HL-60 (cell line): Measurements from ENCODE around the gene ADH6.

Experiments used
- DNase-seq, 2 experiments: peaks; one replicate each; pipeline ENCODE4 v3.0.0-alpha.2; 2010 to 2020; ENCODE audit warnings: low read depth in 1 of 2, low spot score in 1 of 2
- H3K27ac ChIP-seq: fragments of 250-450 bp; sonication (Bioruptor Pico); replicated peaks from 2 replicates; pipeline ENCODE4 v1.5.1; 2020; ENCODE audit warnings: mild to moderate bottlenecking, moderate library complexity
- H3K27me3 ChIP-seq: fragments of 250-450 bp; sonication (Bioruptor Pico); 2 replicates; pipeline ENCODE4 v1.5.1; 2021; ENCODE audit warnings: mild to moderate bottlenecking, moderate library complexity; ENCODE audit not compliant: insufficient read depth, poor library complexity, severe bottlenecking
- H3K4me3 ChIP-seq: replicated peaks from 2 replicates; pipeline ENCODE4 v1.5.1; 2011; ENCODE audit warnings: mild to moderate bottlenecking, control low read depth, low read length; ENCODE audit not compliant: insufficient read depth
- CTCF ChIP-seq: IDR thresholded peaks from one replicate; pipeline ENCODE4 v1.5.1; 2011; ENCODE audit warnings: low read length, control low read depth, inconsistent platforms; ENCODE audit not compliant: insufficient read depth
- GABPA ChIP-seq: IDR thresholded peaks from 2 replicates; pipeline ENCODE4 v1.6.1; 2012; ENCODE audit warnings: low read depth
- POLR2AphosphoS5 ChIP-seq: IDR thresholded peaks from 2 replicates; pipeline ENCODE4 v1.6.1; 2012; ENCODE audit warnings: low read depth
- REST ChIP-seq: IDR thresholded peaks from 2 replicates; pipeline ENCODE4 v1.6.1; 2012; ENCODE audit warnings: low read depth; ENCODE audit not compliant: insufficient replicate concordance
- SPI1 ChIP-seq: IDR thresholded peaks from 2 replicates; pipeline ENCODE4 v1.6.1; 2012; ENCODE audit warnings: low read depth, mild to moderate bottlenecking, borderline replicate concordance

Gene ADH6

GRCh38 chr4:99161373-99162099 is 57.5 kb downstream of the ADH6 start:
- no peak overlapping the region for H3K4me3 ChIP-seq
- no peak for DNase-seq
- H3K27ac ChIP-seq, result no peak overlapping the region
- H3K27me3 ChIP-seq, result no peaks in the 10 kb centered on the region
- no peak for TF ChIP-seq POLR2AphosphoS5
- no peak for TF ChIP-seq REST
- no peak for TF ChIP-seq CTCF
- no peak for TF ChIP-seq GABPA
- no peak for TF ChIP-seq SPI1

- DNase-seq, result no peak
- no peak overlapping the region for H3K27ac ChIP-seq
- TF ChIP-seq GABPA, result no peak
- no peak for TF ChIP-seq REST
- TF ChIP-seq POLR2AphosphoS5, result no peak
- H3K27me3 ChIP-seq, result no peaks in the 10 kb centered on the region
- no peak overlapping the region for H3K4me3 ChIP-seq
Measured at GRCh38 chr4:99159699-99160098, 59.3 kb downstream of the ADH6 start.

GRCh38 chr4:99157478-99157935 is 61.5 kb downstream of the ADH6 start:
- Histone ChIP-seq H3K27ac (no peak overlapping the region), H3K27me3 (no peaks in the 10 kb centered on the region), H3K4me3 (no peak overlapping the region)
- no peak for TF ChIP-seq CTCF
- TF ChIP-seq POLR2AphosphoS5, result no peak
- no peak for DNase-seq

GRCh38 chr4:99156992-99157391 is 62.1 kb downstream of the ADH6 start:
- Histone ChIP-seq H3K4me3 (no peak overlapping the region), H3K27me3 (no peaks in the 10 kb centered on the region), H3K27ac (no peak overlapping the region)
- no peak for DNase-seq
- no peak for TF ChIP-seq POLR2AphosphoS5
- no peak for TF ChIP-seq GABPA
- no peak for TF ChIP-seq REST
- TF ChIP-seq SPI1, result no peak
- no peak for TF ChIP-seq CTCF
